GM10248 (cell line): Measurements from ENCODE around the gene MAP1LC3B.

Experiments
- CTCF ChIA-PET: fragments of 300-600 bp; sonication (Branson Sonifier 250); formaldehyde crosslinking; extraction: SDS; loops from one replicate; lab custom pipeline; 2021; ENCODE audit warnings: antibody characterized with exemption; lab: Yijun Ruan, JAX
- POLR2A ChIA-PET: fragments of 350-650 bp; sonication (Branson Sonifier 250); formaldehyde crosslinking; extraction: SDS; loops from one replicate; lab custom pipeline; 2020; ENCODE audit warnings: antibody characterized with exemption; lab: Yijun Ruan, JAX
- DNase-seq: peaks from one replicate; pipeline ENCODE4 v3.0.0; 2012; ENCODE audit errors: extremely low spot score
- CTCF ChIP-seq: IDR thresholded peaks from 2 replicates; pipeline ENCODE4 v1.5.1; 2012; ENCODE audit warnings: mild to moderate bottlenecking, low read depth; ENCODE audit errors: extremely low read depth, missing control alignments, control extremely low read depth

MAP1LC3B gene

GRCh38 chr16:87350681-87351319 is 41.3 kb upstream of the MAP1LC3B start:
- ChIA-PET POLR2A (no interaction called here), CTCF (interaction anchor here (2.8 kb wide), 1 partner anchor 8 kb away, joined by 7 read pairs; no protein-coding TSS in a partner anchor)
- TF ChIP-seq CTCF = no peak
- DNase-seq = no peak

GRCh38 chr16:87351320-87351698 is 40.8 kb upstream of the MAP1LC3B start:
- POLR2A ChIA-PET = no interaction called here
- no peak for TF ChIP-seq CTCF
- CTCF ChIA-PET = no interaction called here
- DNase-seq = no peak

GRCh38 chr16:87352818-87353217 is 39.3 kb upstream of the MAP1LC3B start:
- CTCF ChIA-PET = no interaction called here
- DNase-seq = no peak
- TF ChIP-seq CTCF = no peak
- POLR2A ChIA-PET = no interaction called here

- DNase-seq = no peak
- ChIA-PET POLR2A (no interaction called here), CTCF (no interaction called here)
- no peak for TF ChIP-seq CTCF
Measured at GRCh38 chr16:87353613-87354012, 38.5 kb upstream of the MAP1LC3B start.

- TF ChIP-seq CTCF = no peak
- ChIA-PET POLR2A (interaction anchor here (0.6 kb wide), 1 partner anchor 97 kb away, joined by 3 read pairs; no protein-coding TSS in a partner anchor), CTCF (interaction anchor here (1.5 to 1.6 kb wide), 3 partner anchors 14 to 38 kb away, joined by 4 to 6 read pairs (median 5); no protein-coding TSS in a partner anchor)
- no peak for DNase-seq
Measured at GRCh38 chr16:87356491-87356853, 35.7 kb upstream of the MAP1LC3B start.

GRCh38 chr16:87358250-87358649 is 33.9 kb upstream of the MAP1LC3B start:
- ChIA-PET POLR2A (interaction anchor here (0.5 kb wide), 1 partner anchor 23 kb away, joined by 4 read pairs; no protein-coding TSS in a partner anchor), CTCF (interaction anchor here (1.5 to 1.6 kb wide), 3 partner anchors 9 to 34 kb away, joined by 4 to 7 read pairs (median 6); no protein-coding TSS in a partner anchor)
- no peak for TF ChIP-seq CTCF
- DNase-seq = no peak
